Measurements from ENCODE around the gene ATL1.
"Not testable (repeated sequence)": the region's sequence is repeated elsewhere in the genome, so short reads cannot be mapped to it uniquely, and the experiment has no call there.

Gene ATL1

DNA sequence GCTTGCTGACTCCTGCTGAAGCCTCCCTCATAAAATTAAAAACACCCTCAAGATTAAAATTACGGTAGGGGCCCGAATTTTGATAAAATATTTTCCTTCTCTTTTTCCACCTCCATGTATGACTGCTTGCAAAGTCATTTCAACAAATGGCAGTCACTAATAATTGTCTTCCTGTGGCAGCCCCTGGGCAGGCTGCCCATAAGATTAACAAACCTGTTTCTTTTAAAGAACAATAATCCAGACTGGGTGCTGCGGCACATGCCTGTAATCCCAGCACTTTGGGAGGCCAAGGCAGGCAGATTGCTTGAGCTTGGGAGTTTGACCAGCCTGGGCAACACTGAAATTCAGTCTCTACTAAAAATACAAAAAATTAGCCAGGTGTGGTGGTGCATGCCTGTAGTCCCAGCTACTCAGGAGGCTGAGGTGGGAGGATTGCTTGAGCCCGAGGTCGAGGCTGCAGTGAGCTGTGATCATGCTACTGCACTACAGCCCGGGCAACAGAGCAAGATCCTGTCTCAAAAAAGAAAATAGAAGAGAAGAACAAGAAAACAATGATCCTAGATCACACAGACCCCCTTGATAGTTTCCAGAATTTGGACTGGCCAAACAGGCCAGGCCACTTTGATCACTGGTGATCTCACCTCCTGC lies 99.5 kb downstream of the ATL1 start:
- DNase-seq, result no peak

DNA sequence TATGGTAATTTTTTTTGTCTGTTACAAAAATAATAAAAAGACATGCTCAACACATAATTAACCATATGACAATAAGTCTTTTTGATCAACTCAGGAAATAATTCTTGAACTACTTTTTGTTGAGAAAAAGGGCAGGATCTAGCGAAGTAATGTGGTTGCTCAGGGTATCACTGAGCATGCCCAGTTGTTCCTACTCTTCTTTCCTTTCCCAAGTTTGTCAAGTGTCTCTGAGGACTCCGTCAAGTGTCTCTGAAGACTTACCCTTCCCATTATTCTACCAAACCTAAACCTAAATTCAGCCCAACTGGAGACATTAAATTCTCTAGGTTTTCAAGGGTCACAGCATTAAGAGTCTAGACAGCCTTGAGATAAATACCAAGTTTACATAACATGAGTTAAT lies 104.6 kb downstream of the ATL1 start:
- DNase-seq, result not testable (repeated sequence)

DNA sequence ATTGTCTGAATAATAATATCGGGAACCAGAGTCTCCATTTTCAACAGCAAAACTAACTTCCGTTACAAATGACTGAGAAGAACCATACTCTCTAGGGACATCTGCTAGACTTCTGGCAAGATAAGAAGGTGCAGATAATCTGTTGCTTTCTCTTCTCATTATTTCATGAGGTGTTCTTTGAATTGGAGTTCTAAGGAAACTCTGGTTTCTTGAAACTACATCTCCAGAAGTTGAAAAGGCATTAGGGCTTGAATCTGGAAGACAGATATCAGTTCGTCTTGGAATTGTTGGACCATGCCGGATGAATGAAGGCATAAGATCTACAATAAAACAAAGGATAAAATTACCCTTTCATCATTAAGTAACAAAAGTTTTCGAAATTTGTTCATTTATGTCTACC lies 105.4 kb downstream of the ATL1 start:
- DNase-seq, result not testable (repeated sequence)

DNA sequence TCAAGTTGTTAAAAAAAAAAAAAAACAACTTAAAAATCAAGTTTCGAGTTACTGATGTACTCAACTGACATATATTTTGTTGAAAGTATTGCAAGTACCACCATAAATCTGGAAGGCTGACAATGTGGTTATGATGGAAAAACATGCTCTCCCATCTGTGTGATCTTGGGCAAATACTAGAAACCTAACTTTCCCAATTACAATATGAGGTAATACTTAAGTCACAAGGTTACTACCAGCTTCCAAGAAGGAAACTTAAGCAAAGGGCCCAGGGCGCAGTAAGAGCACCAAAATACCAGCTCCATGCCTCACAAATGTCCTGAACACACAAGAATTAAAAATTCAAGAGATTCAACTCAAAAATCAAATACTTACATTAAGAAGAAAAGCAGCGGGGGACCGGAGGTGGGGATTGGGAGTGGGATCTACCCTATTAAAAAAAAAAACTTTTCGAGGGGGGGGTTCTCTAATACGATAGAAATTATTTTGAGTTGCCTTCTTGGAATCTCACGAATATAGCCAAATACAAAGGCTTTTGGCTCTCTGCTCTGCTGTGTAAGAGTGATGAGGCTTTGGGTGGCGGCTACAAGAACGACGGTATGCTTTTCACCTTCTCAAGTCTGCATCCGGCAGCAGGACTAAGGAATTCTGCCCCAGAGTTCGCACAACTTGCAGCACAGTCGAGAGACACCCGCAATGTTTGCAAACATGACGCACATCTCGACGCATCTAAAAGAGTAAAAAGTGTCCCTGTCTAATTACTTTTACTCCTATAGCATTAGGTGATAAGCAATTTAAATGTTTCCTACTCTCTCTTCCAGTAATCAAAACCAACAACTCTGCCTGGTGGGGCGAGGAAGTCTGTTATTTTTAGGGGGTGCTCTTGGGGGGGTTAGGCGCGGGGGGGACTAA lies 107.1 kb downstream of the ATL1 start:
- peak; percentile 45 for DNase-seq

DNA sequence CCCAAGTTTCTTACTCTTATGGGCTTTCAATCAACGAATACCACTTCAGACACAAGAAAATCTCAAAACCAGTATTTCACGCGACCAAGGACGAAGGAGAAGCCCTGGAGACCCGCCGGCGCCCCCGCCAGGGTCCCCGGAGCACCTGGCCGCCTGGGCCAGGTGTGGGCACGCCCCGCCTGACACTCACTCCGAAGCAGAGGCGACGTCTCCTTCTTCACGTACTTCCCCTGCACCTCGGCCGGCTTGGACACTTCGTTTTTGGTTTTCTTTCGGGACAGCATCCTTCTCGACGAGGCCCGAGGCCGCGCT lies 107.7 kb downstream of the ATL1 start:
- no peak for DNase-seq

DNA sequence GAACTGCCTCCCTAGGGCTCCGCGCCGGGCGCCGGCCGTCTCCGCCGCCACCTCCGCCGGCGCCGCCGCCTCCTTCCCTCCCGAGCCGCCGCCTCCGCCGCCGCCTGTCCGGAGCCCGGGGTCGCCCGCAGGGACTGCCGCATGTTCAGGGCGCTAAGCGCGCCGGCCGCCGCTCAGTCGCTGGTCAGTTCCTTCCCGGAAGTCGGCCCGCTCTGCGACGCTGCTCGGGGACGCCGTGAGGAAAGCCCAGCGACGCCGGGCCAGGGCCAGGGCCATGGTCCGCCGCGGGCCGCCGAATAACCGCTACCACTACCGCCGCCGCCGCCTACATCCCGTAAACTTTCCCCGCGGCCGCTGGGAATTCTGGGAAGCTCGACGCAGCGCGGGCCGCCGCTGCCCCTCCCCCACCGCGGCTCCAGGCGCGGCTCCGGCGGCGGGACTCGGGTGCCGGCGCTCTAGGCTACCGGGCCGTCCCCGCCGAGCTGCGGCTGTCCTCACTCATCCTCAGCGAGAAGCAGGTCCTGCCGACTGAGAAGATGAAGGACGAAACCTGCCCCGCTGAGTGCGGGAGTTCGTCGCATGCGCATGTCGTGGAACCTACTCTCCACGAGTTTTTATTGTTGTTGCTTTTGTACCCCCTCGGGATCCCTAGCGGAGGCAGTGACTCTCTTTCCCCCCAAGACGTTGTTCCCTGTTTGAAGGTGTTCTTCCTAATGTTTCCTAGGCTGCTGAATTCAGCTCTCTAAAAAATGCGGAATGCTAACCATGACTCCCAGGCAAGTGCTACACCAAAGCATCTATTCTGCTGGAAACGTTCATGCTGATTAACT lies 108.3 kb downstream of the ATL1 start, which contains the start of gene SAV1:
Gene SAV1 (minus strand): TSS at position 311 of the 830 bp plus-strand sequence. CDS start 339 bp downstream, outside the sequence.
- DNase-seq, result peak; percentile 34

DNA sequence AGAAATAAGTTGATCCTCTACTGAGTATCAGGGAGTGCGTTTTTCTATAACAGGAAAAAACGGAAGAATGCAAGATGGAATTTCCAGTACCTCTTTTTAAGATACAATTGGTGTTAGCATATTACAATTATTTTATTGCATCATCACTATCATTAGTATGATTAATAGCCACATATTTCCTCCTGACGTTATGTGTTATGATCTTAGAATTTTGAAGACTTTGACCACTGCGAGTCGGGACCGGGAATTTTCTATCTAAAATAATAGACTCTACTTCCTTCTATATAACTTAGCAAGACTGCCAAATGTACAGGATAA lies 108.8 kb downstream of the ATL1 start:
- DNase-seq, result no peak

DNA sequence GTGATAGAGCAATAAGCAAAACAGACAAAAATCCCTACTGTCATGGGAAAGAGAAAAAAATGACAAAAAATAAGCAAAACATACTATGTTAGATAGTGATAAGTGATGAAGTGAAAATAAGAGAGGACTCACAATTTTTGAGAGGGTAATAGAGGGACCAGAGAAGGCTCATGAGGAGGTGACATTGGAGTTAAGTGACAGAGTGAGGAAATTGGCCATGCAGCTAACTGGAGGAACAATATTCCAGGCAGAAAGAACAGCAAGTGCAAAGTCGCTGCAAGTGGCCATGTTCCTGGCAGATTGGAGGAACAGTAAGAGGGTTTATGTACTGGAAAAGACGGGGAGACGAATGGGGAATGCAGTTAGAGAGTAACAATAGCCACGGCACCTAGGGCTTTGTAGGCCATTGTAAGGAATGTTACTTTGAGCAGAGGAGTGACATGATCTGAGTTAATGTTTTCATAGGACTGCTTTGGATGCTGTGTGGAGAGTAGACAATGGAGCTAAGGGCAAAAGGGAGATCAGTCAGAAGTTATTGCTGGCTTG lies 109.6 kb downstream of the ATL1 start:
- DNase-seq, result no peak

DNA sequence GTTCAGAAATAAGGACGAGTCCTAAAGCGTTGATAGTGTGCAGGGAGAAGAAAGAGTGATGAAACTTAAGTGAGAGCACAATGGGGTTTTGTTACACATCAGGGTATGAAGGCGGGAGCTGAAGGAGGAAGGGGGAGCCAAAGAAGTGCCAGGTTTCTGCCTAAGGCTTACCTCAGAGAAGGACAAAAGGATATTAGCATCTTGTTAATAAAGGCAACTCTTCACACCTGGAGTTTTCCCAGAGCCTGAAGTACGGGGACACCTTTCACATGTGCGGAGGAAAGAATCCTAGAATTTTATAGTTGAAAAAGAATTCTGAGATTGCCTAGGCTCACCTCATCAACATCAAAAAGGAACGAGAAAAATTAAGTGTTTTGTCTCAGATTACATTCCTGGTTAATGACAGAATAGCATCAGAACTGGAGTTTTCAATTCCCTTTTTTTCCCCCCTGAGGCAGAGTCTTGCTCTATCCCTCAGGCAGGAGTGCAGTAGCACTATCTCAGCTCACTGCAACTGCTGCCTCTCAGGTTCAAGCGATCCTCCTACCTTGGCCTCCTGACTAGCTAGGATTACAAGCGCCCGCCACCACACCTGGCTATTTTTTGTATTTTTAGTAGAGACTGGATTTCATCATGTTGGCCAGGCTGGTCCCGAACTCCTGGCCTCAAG lies 110.4 kb downstream of the ATL1 start:
- DNase-seq, result no peak

DNA sequence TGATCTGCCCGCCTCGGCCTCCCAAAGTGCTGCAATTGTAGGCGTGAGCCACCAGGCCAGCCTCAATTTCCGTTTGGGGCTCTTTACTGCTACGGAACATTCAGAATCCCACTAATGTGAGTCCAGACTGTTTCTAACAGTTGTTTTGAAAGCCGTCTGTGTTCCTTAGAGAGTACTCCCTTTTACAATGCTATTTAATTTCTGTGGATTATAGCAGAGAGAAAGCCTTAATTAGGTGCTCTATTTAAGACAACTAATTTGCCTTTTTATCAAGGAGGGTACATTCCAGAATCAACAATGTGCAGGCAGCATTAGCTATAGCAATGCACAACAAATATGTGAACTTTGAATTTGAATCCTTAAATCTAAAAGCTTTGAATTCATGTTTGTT lies 110.9 kb downstream of the ATL1 start:
- DNase-seq, result no peak

DNA sequence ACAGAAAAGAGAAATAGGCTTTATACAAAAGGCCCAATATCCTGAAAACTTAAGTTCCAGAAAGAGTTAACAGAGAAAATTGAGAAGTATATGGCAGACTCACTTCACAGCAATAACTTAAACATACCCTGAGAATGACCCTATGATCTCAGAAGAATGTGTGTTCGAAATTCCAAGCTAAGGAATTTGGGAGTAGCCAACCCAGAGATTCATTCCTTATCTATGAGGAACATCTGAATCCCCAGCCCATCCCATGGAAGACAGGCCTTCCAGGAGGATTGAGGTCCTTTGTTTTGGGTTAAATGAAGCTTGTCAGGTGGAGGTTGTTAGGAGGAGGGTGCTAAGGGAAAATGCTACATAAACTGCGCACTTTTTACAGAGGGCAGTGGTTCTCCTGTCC lies 115.7 kb downstream of the ATL1 start:
- no peak for DNase-seq

DNA sequence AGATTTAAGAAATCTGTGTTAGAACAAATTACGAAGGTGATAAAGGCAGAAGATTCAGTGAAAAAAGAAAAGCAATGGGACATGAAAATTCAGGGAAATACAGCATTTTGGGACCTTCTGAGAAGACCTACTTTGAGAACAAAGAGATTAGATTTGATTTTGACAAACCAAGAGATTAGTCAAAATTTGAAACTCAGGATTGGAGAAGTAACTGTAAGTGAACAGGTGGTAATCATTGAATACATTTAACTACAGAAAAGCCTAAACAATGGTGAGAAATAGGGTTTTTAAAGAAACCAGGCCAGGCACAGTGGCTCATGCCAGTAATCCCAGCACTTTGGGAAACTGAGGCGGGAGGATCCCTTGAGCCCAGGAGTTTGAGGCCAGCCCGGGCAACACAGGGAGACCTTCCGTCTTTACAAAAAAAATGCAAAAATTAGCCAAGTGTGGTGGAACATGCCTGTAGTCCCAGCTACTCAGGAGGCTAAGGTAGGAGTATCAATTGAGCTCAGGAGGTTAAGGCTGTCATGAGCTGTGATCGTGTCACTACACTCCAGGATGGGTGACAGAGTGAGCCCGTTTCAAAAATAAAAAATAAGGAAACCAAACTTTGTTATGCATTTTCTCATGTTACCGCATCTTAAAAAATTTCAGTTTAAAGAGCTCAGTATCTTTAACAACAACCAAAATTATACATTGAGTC lies 117.0 kb downstream of the ATL1 start:
- DNase-seq, result no peak

DNA sequence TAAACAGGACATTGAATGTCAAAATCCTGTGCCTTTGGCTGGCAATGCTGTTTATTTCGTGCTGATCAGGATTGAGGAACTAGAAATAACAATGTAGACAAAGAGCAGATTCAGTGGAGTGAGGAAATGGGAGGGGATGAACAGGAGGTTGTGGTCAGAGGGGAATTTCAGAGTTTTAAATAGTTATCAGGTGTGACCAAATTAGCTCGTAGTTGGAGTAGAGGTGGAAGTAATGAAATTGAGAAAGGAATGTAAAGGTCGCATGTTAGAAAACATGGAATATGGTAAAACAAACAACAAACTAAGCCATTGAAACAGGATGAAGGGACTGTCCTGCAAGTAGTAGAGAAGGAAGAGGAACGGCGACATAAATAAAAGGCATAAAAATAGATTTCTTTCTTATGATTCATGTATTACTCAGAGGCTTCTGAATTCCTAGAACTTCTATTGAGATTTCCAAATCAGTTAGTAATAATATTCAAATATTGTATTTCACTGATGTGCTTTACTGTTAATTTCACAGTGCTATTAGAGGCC lies 117.7 kb downstream of the ATL1 start:
- DNase-seq, result peak; percentile 15

DNA sequence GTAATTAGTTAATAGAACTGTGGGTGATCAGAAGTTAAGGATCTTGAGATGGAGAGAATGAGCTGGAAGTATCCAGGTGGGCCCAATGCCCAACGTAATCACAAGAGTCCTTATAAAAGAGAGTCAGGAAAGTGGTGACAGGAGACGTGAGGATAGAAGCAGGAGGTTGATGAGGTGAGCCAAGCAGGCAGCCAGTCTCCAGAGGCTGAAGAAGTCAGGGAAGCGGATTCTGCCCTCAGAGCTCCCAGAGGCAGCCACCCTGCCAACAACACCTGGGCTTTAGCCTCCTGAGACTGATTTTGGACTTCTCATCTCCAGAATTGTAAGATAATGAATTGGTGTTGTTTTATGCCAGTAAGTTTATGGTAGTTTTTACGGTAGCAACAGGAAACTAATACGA lies 118.2 kb downstream of the ATL1 start:
- no peak for DNase-seq

DNA sequence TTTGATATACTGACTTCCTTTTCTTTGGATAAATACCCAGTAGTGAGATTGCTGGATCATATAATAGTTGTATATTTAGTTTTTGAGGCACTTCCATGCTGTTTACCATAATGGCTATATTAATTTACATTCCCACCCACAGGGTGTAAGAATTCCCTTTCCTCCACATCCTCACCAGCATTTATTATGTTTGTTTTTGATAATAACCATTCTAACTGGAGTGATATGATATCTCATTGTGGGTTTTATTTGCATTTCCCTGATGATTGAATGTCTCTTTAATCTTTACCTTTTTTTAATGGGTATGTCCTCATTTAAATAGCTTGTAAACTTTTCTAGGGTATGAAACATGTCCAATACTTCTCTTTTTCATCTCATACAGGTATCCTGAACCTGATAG lies 119.7 kb downstream of the ATL1 start:
- no peak for DNase-seq
